NCI-H2029 (cell line): ENCODE measurements around the gene FURIN.
"Not testable (repeated sequence)": the region's sequence is repeated elsewhere in the genome, so short reads cannot be mapped to it uniquely, and the experiment has no call there.

Source experiments
- DNase-seq: peaks from one replicate; lab custom pipeline; 2025; lab: John Stamatoyannopoulos, UW

The FURIN gene

GRCh38 chr15:90870354-90871138 lies 2.2 kb downstream of the FURIN start:
- no peak for DNase-seq

GRCh38 chr15:90871139-90871715 lies 2.8 kb downstream of the FURIN start:
- DNase-seq = no peak

GRCh38 chr15:90871716-90872485 lies 3.5 kb downstream of the FURIN start:
- no peak for DNase-seq

- DNase-seq = no peak
Observed at GRCh38 chr15:90872486-90873184, 4.2 kb downstream of the FURIN start.

- no peak for DNase-seq
Observed at GRCh38 chr15:90873488-90873997, 5.2 kb downstream of the FURIN start.

GRCh38 chr15:90873998-90874605 lies 5.7 kb downstream of the FURIN start:
- DNase-seq = no peak

GRCh38 chr15:90874986-90875385 lies 6.6 kb downstream of the FURIN start:
- not testable (repeated sequence) for DNase-seq

- DNase-seq = no peak
Observed at GRCh38 chr15:90875549-90875981, 7.2 kb downstream of the FURIN start.

GRCh38 chr15:90876046-90876445 lies 7.7 kb downstream of the FURIN start:
- DNase-seq = no peak

- DNase-seq = no peak
Observed at GRCh38 chr15:90876512-90877170, 8.3 kb downstream of the FURIN start.

- no peak for DNase-seq
Observed at GRCh38 chr15:90877315-90877714, 8.9 kb downstream of the FURIN start.

- DNase-seq = no peak
Observed at GRCh38 chr15:90877996-90878395, 9.6 kb downstream of the FURIN start.

GRCh38 chr15:90878660-90879059 lies 10.3 kb downstream of the FURIN start:
- DNase-seq = no peak

- DNase-seq = no peak
Observed at GRCh38 chr15:90879730-90880366, 11.5 kb downstream of the FURIN start.

- DNase-seq = no peak
Observed at GRCh38 chr15:90880381-90881145, 12.2 kb downstream of the FURIN start.

- no peak for DNase-seq
Observed at GRCh38 chr15:90881181-90881977, 13.0 kb downstream of the FURIN start.

- no peak for DNase-seq
Observed at GRCh38 chr15:90881978-90882721, 13.8 kb downstream of the FURIN start.
